B cell (primary cell): Measurements from ENCODE around the gene TSTD1. TPM values are rescaled to one million over a fixed set of nuclear protein-coding genes. Genes with fewer than 3 reads are reported as not detected.
A peak's percentile ranks its signal among the peaks of the same experiment; 100 is the strongest.

Experiments
- ATAC-seq: fragments of 200-7000 bp; cut with Tn5 transposase; one replicate; pipeline ENCODE4 v1.10.0; 2021; ENCODE audit warnings: low read depth, mild to moderate bottlenecking, moderate number of reproducible peaks, moderate library complexity
- CTCF ChIA-PET: fragments of 350-600 bp; sonication (Branson Sonifier 250); formaldehyde crosslinking; loops from one replicate; lab custom pipeline; 2021; ENCODE audit warnings: antibody characterized with exemption, inconsistent platforms; lab: Charles Lee
- POLR2A ChIA-PET: fragments of 350-600 bp; sonication (Branson Sonifier 250); formaldehyde crosslinking; loops from one replicate; lab custom pipeline; 2021; ENCODE audit warnings: antibody characterized with exemption; lab: Charles Lee
- DNase-seq: peaks from one replicate; pipeline ENCODE4 v3.0.0; 2013
- H2AFZ ChIP-seq: 2 replicates; pipeline ENCODE4 v1.6.1; 2012; ENCODE audit warnings: mild to moderate bottlenecking, low read depth, low read length; ENCODE audit not compliant: insufficient read depth, poor library complexity, severe bottlenecking
- H3K27ac ChIP-seq, 2 donors: 1 replicate in 1 of 2; 2 replicates in 1 of 2; pipeline ENCODE4 v1.5.1; 2012 to 2013; ENCODE audit warnings: low read length in 2 of 2, mild to moderate bottlenecking in 2 of 2, moderate library complexity in 1 of 2
- H3K27me3 ChIP-seq, 4 experiments: fragments of 200-600 bp in 1 of 4; sonication (generic) in 1 of 4; replicated peaks in 1 of 4; 1 replicate in 2 of 4; 2 replicates in 2 of 4; pipeline versions ENCODE4 v1.6.1 to v1.7.0; 2013 to 2016; ENCODE audit warnings: low read length in 3 of 4, mild to moderate bottlenecking in 2 of 4, mixed read lengths in 1 of 4, moderate library complexity in 1 of 4; ENCODE audit not compliant: insufficient read depth in 4 of 4, control insufficient read depth in 3 of 4; ENCODE audit errors: control extremely low read depth in 1 of 4
- H3K36me3 ChIP-seq, 2 experiments: replicated peaks in 1 of 2; 1 replicate in 1 of 2; 2 replicates in 1 of 2; pipeline versions ENCODE4 v1.6.1 to v1.7.1; 2013; ENCODE audit warnings: low read length in 1 of 2; ENCODE audit not compliant: insufficient read depth in 2 of 2, control insufficient read depth in 1 of 2; ENCODE audit errors: control extremely low read depth in 1 of 2, extremely low read depth in 1 of 2
- H3K4me1 ChIP-seq, 2 donors: fragments of 200-600 bp in 1 of 2; sonication (generic) in 1 of 2; 1 replicate in 1 of 2; 2 replicates in 1 of 2; pipeline versions ENCODE4 v1.5.1 to v1.6.1; 2013 to 2017; ENCODE audit warnings: low read length in 2 of 2; ENCODE audit not compliant: control insufficient read depth in 2 of 2, insufficient read depth in 2 of 2
- H3K4me2 ChIP-seq: replicated peaks from 2 replicates; pipeline ENCODE3; 2012; ENCODE audit warnings: mild to moderate bottlenecking, low read depth, low read length; ENCODE audit not compliant: poor library complexity, severe bottlenecking
- H3K4me3 ChIP-seq, 5 experiments: fragments of 200-600 bp in 1 of 5; sonication (generic) in 1 of 5; 1 replicate in 3 of 5; 2 replicates in 2 of 5; pipeline versions ENCODE4 v1.5.1 to v1.7.0; 2011 to 2016; ENCODE audit warnings: low read length in 4 of 5, mild to moderate bottlenecking in 4 of 5, low read depth in 2 of 5, control low read depth in 1 of 5, moderate library complexity in 1 of 5; ENCODE audit not compliant: insufficient read depth in 1 of 5; ENCODE audit errors: control extremely low read depth in 1 of 5, extremely low read depth in 1 of 5
- H3K79me2 ChIP-seq: fragments of 200-600 bp; sonication (generic); one replicate; pipeline ENCODE4 v1.6.0; 2016; ENCODE audit warnings: low read length; ENCODE audit not compliant: control insufficient read depth, insufficient read depth
- H3K9ac ChIP-seq: fragments of 200-600 bp; sonication (generic); 2 replicates; pipeline ENCODE4 v1.6.1; 2017; ENCODE audit warnings: mild to moderate bottlenecking, low read length, moderate library complexity
- H3K9me3 ChIP-seq, 3 donors: one replicate each; pipeline versions ENCODE4 v1.6.1 to v1.7.1; 2013; ENCODE audit warnings: low read length in 2 of 3; ENCODE audit not compliant: control insufficient read depth in 2 of 3, insufficient read depth in 1 of 3; ENCODE audit errors: control extremely low read depth in 1 of 3
- H4K20me1 ChIP-seq: 2 replicates; pipeline ENCODE4 v1.6.0; 2012; ENCODE audit warnings: mild to moderate bottlenecking, low read length; ENCODE audit not compliant: insufficient read depth, control insufficient read depth, poor library complexity, severe bottlenecking
- H3K27ac Mint-ChIP-seq: one replicate; pipeline ENCODE4 v1.8.0; 2021; ENCODE audit warnings: mixed read lengths
- H3K27me3 Mint-ChIP-seq: one replicate; pipeline ENCODE4 v1.8.0; 2021; ENCODE audit warnings: mixed read lengths
- H3K4me1 Mint-ChIP-seq: one replicate; pipeline ENCODE4 v1.8.0; 2021; ENCODE audit warnings: mixed read lengths
- H3K4me3 Mint-ChIP-seq: one replicate; pipeline ENCODE4 v1.8.0; 2021; ENCODE audit warnings: mixed read lengths
- H3K9me3 Mint-ChIP-seq: one replicate; pipeline ENCODE4 v1.8.0; 2022; ENCODE audit warnings: mixed read lengths; ENCODE audit not compliant: insufficient read depth
- CTCF ChIP-seq: fragments of 200-600 bp; IDR thresholded peaks from one replicate; pipeline ENCODE4 v1.8.0; 2022; ENCODE audit warnings: antibody characterized with exemption, mild to moderate bottlenecking
- EZH2 ChIP-seq: IDR thresholded peaks from 2 replicates; pipeline ENCODE4 v1.6.1; 2012; ENCODE audit warnings: borderline replicate concordance, low read depth, mild to moderate bottlenecking, moderate library complexity, low read length; ENCODE audit not compliant: insufficient read depth, poor library complexity, severe bottlenecking
- WGBS: methylation state at CpG from one replicate; pipeline ENCODE4 v1.1.5; 2013; ENCODE audit warnings: missing lambda C conversion rate; ENCODE audit not compliant: insufficient coverage; 5-methylcytosine and 5-hydroxymethylcytosine counted together
- intact Hi-C: fragments of 100-400 bp; cut with micrococcal nuclease; formaldehyde crosslinking; loops from one replicate; pipeline ENCODE4 v1.10.0; 2022
- polyA plus RNA-seq: library from polyadenylated mRNA; depleted of rRNA; stranded (reverse); fragments of >200 nt; gene quantifications from 2 replicates; pipeline ENCODE4 v1.2.3, GENCODE V29; 2012
- total RNA-seq, 2 donors: library from RNA; stranded (reverse); fragments of 120-200 nt in 1 of 2; gene quantifications; 1 replicate in 1 of 2; 2 replicates in 1 of 2; pipeline versions ENCODE4 v1.2.3 to v1.2.4, GENCODE V29; 2013 to 2022

TSTD1 gene
- total and polyA plus RNA-seq, 2 donors (not counting 1 experiment from before 2014, with no cell fraction given) = 85.6 to 242 TPM

DNA sequence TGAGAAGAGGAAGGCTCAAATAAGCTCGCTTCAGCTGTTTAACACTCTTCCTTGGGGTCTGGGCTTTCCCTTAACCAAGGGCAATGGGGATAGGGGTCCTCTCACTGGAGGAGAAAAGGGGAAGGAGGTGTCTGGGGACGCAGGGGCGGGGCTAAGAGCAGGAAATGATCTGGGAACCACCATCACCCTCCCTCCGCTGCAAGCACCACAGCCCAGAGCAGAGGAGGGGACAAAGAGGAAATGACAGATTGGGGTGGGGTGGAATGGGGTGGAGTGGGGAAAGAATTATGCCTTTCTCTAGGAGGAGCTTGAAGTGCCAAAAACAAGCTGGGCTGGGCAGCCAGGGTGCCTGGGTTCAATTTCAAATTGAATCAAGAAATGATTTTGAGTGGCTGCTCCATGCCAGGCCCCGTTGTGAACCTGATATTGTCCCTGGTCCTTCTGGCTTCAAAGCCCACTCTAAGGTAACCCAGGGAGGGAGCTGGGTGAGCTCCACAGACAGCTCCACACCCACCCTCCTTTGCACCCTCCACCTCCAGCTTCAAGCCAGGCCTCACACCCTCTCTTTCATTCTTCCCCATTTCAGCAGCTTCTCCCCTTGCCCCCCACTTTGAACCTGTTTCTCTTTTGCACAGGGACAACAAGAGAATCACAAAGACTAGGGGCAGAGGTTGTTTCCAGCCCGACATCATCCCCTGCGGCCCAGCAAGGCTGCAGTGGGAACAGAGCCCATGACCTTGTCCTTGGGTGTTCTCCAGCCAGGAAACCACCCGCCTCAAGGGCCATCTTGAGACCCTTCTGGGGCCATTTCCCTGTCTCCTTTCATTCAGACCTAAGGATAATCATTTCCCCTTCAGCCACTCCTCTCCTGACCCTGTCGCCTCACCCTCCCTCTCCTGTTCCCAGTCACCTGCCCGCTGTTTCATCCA lies 29.8 kb upstream of the TSTD1 start:
- intact Hi-C loops = loop anchor here (1.0 to 5.0 kb wide), 6 partner anchors 22 to 84 kb away; partner anchors contain the start of genes DEDD, F11R, KLHDC9 and UFC1
- Histone ChIP-seq H3K27ac (peak overlapping the region; percentile 95 to 96), H3K9me3 (no peaks in the 10 kb centered on the region), H3K4me2 (peak overlapping the region; percentile 97), H3K27me3 (no peaks in the 10 kb centered on the region), H3K9ac (peak overlapping the region; percentile 92), H3K36me3 (peaks cover 2 to 8% of the 10 kb centered on the region in 2 experiments), H3K79me2 (peaks cover 84% of the 10 kb centered on the region), H3K4me3 (peak overlapping the region; percentile 76 to 97 (median 91)), H2AFZ (peak overlapping the region; percentile 65), H4K20me1 (peaks cover 33% of the 10 kb centered on the region), H3K4me1 (peaks cover 45 to 61% of the 10 kb centered on the region in 2 donors)
- H3K4me1 Mint-ChIP-seq = peaks cover 59% of the 10 kb centered on the region
- no peaks in the 10 kb centered on the region for H3K27me3 Mint-ChIP-seq
- POLR2A ChIA-PET = interaction anchor here (0.6 to 6.8 kb wide), 9 partner anchors 18 to 117 kb away, joined by 3 to 108 read pairs (median 5); partner anchors contain the start of genes DEDD, KLHDC9, TSTD1 and UFC1
- H3K9me3 Mint-ChIP-seq = no peaks in the 10 kb centered on the region
- peak overlapping the region; percentile 98 for H3K27ac Mint-ChIP-seq
- peak; percentile 93 for DNase-seq
- peak; percentile 73 for ATAC-seq
- peak overlapping the region; percentile 100 for H3K4me3 Mint-ChIP-seq
- CTCF ChIA-PET = interaction anchor here (0.7 to 8.9 kb wide), 14 partner anchors 15 to 317 kb away, joined by 3 to 142 read pairs (median 4); partner anchors contain the start of genes DEDD, KLHDC9, TOMM40L and USF1
- TF ChIP-seq EZH2 = no peak
- TF ChIP-seq CTCF = no peak
- WGBS = 5% methylated on average over 7 of the region's 10 CpGs
